IMR-90 (cell line): ENCODE results near the gene RYR2. TPM values are rescaled to one million over a fixed set of nuclear protein-coding genes. Genes with fewer than 3 reads are reported as not detected.

Experiments used
- ATAC-seq: fragments of 200-7000 bp; cut with Tn5 transposase; 2 replicates; pipeline ENCODE4 v1.9.1; 2020; ENCODE audit warnings: low read depth, mild to moderate bottlenecking, moderate library complexity
- BruUV-seq: library from RNA; stranded (reverse); fragments of 400-500 nt; replicated peaks from 2 replicates; lab custom pipeline; 2021; lab: Mats Ljungman, UMichigan
- CTCF ChIA-PET: fragments of 300-600 bp; formaldehyde crosslinking; extraction: SDS; loops from one replicate; lab custom pipeline; 2021; ENCODE audit warnings: antibody characterized with exemption; lab: Yijun Ruan, JAX
- POLR2A ChIA-PET: fragments of 300-600 bp; sonication (Branson Sonifier 250); formaldehyde crosslinking; loops from one replicate; lab custom pipeline; 2022; ENCODE audit warnings: antibody characterized with exemption; ENCODE audit not compliant: unreplicated experiment; lab: Charles Lee
- DNase-seq: peaks from one replicate; pipeline ENCODE4 v3.0.0; 2013
- H2AFZ ChIP-seq: replicated peaks from 2 replicates; pipeline ENCODE3; 2013; ENCODE audit warnings: low read length, mild to moderate bottlenecking; ENCODE audit not compliant: poor library complexity
- H2AK5ac ChIP-seq: 2 replicates; pipeline ENCODE4 v1.6.1; 2013; ENCODE audit warnings: low read depth, low read length, inconsistent platforms
- H2AK9ac ChIP-seq: replicated peaks from 2 replicates; pipeline ENCODE3; 2013; ENCODE audit warnings: mild to moderate bottlenecking, low read depth, low read length, moderate library complexity; ENCODE audit not compliant: poor library complexity
- H2BK120ac ChIP-seq: 2 replicates; pipeline ENCODE4 v1.6.1; 2013; ENCODE audit warnings: low read depth, low read length, inconsistent platforms
- H2BK15ac ChIP-seq: 3 replicates; pipeline ENCODE4 v1.6.1; 2013; ENCODE audit warnings: low read depth, low read length, inconsistent platforms
- H2BK20ac ChIP-seq: 2 replicates; pipeline ENCODE4 v1.6.1; 2013; ENCODE audit warnings: low read depth, mild to moderate bottlenecking, inconsistent platforms, low read length, moderate library complexity
- H2BK5ac ChIP-seq: 2 replicates; pipeline ENCODE4 v1.6.1; 2013; ENCODE audit warnings: mild to moderate bottlenecking, low read depth, low read length, inconsistent platforms; ENCODE audit not compliant: poor library complexity, severe bottlenecking
- H3K14ac ChIP-seq: replicated peaks from 2 replicates; pipeline ENCODE4 v1.6.1; 2013; ENCODE audit warnings: low read depth, low read length, inconsistent platforms
- H3K18ac ChIP-seq: 2 replicates; pipeline ENCODE4 v1.6.1; 2013; ENCODE audit warnings: low read depth, low read length, control low read depth
- H3K23ac ChIP-seq: 2 replicates; pipeline ENCODE4 v1.6.1; 2013; ENCODE audit warnings: low read depth, low read length, inconsistent platforms
- H3K27ac ChIP-seq: 2 replicates; pipeline ENCODE4 v1.5.1; 2013; ENCODE audit warnings: mild to moderate bottlenecking, control low read depth, low read length; ENCODE audit not compliant: insufficient read depth
- H3K27me3 ChIP-seq: 2 replicates; pipeline ENCODE4 v1.6.1; 2013; ENCODE audit warnings: low read length; ENCODE audit not compliant: control insufficient read depth, insufficient read depth
- H3K36me3 ChIP-seq: 2 replicates; pipeline ENCODE4 v1.6.1; 2013; ENCODE audit warnings: low read length, mixed read lengths; ENCODE audit not compliant: control insufficient read depth, insufficient read depth
- H3K4ac ChIP-seq: 2 replicates; pipeline ENCODE4 v1.6.1; 2013; ENCODE audit warnings: low read depth, low read length, inconsistent platforms
- H3K4me1 ChIP-seq: 2 replicates; pipeline ENCODE4 v1.6.1; 2013; ENCODE audit warnings: low read length, mixed read lengths; ENCODE audit not compliant: control insufficient read depth, insufficient read depth
- H3K4me2 ChIP-seq: 2 replicates; pipeline ENCODE4 v1.6.1; 2013; ENCODE audit warnings: low read depth, mild to moderate bottlenecking, control low read depth, low read length, moderate library complexity
- H3K4me3 ChIP-seq: 2 replicates; pipeline ENCODE4 v1.5.1; 2013; ENCODE audit warnings: low read depth, mild to moderate bottlenecking, control low read depth, low read length, moderate library complexity; ENCODE audit not compliant: insufficient read depth
- H3K56ac ChIP-seq: 2 replicates; pipeline ENCODE4 v1.6.1; 2013; ENCODE audit warnings: low read length, inconsistent platforms; ENCODE audit not compliant: insufficient read depth; ENCODE audit errors: extremely low read depth
- H3K79me1 ChIP-seq, 2 experiments: 2 replicates each; pipeline ENCODE4 v1.6.1; 2013; ENCODE audit warnings: low read length in 2 of 2, inconsistent platforms in 1 of 2, low read depth in 1 of 2
- H3K9ac ChIP-seq: 2 replicates; pipeline ENCODE4 v1.6.1; 2013; ENCODE audit warnings: low read depth, low read length, control low read depth
- H3K9me1 ChIP-seq: 2 replicates; pipeline ENCODE4 v1.6.1; 2013; ENCODE audit warnings: low read length, inconsistent platforms; ENCODE audit not compliant: insufficient read depth
- H3K9me3 ChIP-seq: 2 replicates; pipeline ENCODE4 v1.6.1; 2013; ENCODE audit warnings: low read length; ENCODE audit not compliant: control insufficient read depth, insufficient read depth
- H4K20me1 ChIP-seq: 2 replicates; pipeline ENCODE4 v1.6.1; 2013; ENCODE audit warnings: low read length, inconsistent platforms; ENCODE audit not compliant: insufficient read depth
- H4K5ac ChIP-seq: 2 replicates; pipeline ENCODE4 v1.6.1; 2013; ENCODE audit warnings: mild to moderate bottlenecking, low read depth, low read length, control low read depth
- H4K8ac ChIP-seq, 2 experiments: 2 replicates each; pipeline ENCODE4 v1.6.1; 2013; ENCODE audit warnings: low read depth in 2 of 2, low read length in 2 of 2, control low read depth in 1 of 2, inconsistent platforms in 1 of 2
- H4K91ac ChIP-seq: 2 replicates; pipeline ENCODE4 v1.6.1; 2013; ENCODE audit warnings: low read depth, low read length, inconsistent platforms; ENCODE audit not compliant: insufficient read depth
- BHLHE40 ChIP-seq: fragments of 150-350 bp; IDR thresholded peaks from 2 replicates; pipeline ENCODE4 v1.6.1; 2016; ENCODE audit warnings: mild to moderate bottlenecking, low read depth, low read length
- CEBPB ChIP-seq: IDR thresholded peaks from 2 replicates; pipeline ENCODE4 v1.6.1; 2012; ENCODE audit warnings: low read depth, low read length, improper control_type of control experiment
- CHD1 ChIP-seq: IDR thresholded peaks from 2 replicates; pipeline ENCODE4 v1.6.1; 2012; ENCODE audit warnings: low read depth, low read length, improper control_type of control experiment
- CTCF ChIP-seq: conservative IDR thresholded peaks from 2 replicates; pipeline ENCODE4 v1.5.1; 2012; ENCODE audit warnings: mild to moderate bottlenecking, low read depth, low read length, improper control_type of control experiment
- ELK1 ChIP-seq: fragments of 150-350 bp; IDR thresholded peaks from 2 replicates; pipeline ENCODE4 v1.6.1; 2016; ENCODE audit warnings: low read depth, mild to moderate bottlenecking, low read length, moderate library complexity, borderline replicate concordance
- FOS ChIP-seq: fragments of 150-350 bp; IDR thresholded peaks from 2 replicates; pipeline ENCODE4 v1.6.1; 2016; ENCODE audit warnings: low read depth, low read length
- MAFK ChIP-seq: IDR thresholded peaks from 2 replicates; pipeline ENCODE4 v1.6.1; 2012; ENCODE audit warnings: low read depth, low read length, improper control_type of control experiment
- MAZ ChIP-seq: IDR thresholded peaks from 2 replicates; pipeline ENCODE4 v1.6.1; 2012; ENCODE audit warnings: low read depth, mild to moderate bottlenecking, low read length, improper control_type of control experiment, moderate library complexity, borderline replicate concordance
- MXI1 ChIP-seq: IDR thresholded peaks from 2 replicates; pipeline ENCODE4 v1.6.1; 2012; ENCODE audit warnings: low read depth, mild to moderate bottlenecking, low read length, moderate library complexity, borderline replicate concordance
- NFE2L2 ChIP-seq: fragments of 150-350 bp; IDR thresholded peaks from 2 replicates; pipeline ENCODE4 v1.6.1; 2016; ENCODE audit warnings: low read depth, mild to moderate bottlenecking, low read length
- POLR2A ChIP-seq: IDR thresholded peaks from 2 replicates; pipeline ENCODE4 v1.6.1; 2012; ENCODE audit warnings: mild to moderate bottlenecking, low read depth, low read length
- RAD21 ChIP-seq: IDR thresholded peaks from 2 replicates; pipeline ENCODE4 v1.6.1; 2012; ENCODE audit warnings: low read length, improper control_type of control experiment
- RCOR1 ChIP-seq: IDR thresholded peaks from 2 replicates; pipeline ENCODE4 v1.6.1; 2012; ENCODE audit warnings: mild to moderate bottlenecking, low read length, improper control_type of control experiment; ENCODE audit not compliant: insufficient replicate concordance
- RFX5 ChIP-seq: IDR thresholded peaks from 2 replicates; pipeline ENCODE4 v1.8.0; 2012; ENCODE audit warnings: low read depth, mild to moderate bottlenecking, low read length, moderate library complexity
- SMC3 ChIP-seq: fragments of 150-350 bp; IDR thresholded peaks from 2 replicates; pipeline ENCODE4 v1.6.1; 2016; ENCODE audit warnings: low read depth, mild to moderate bottlenecking, antibody characterized with exemption, low read length, moderate library complexity
- USF2 ChIP-seq: fragments of 150-350 bp; IDR thresholded peaks from 2 replicates; pipeline ENCODE4 v1.6.1; 2017; ENCODE audit warnings: mild to moderate bottlenecking, antibody characterized with exemption, low read length, low read depth
- WGBS, 2 experiments: methylation state at CpG; one replicate each; pipeline versions ENCODE4 v1.1.5 to v1.1.7; 2013; ENCODE audit warnings: missing lambda C conversion rate in 2 of 2; ENCODE audit not compliant: insufficient read length in 1 of 2; ENCODE audit errors: extremely low coverage in 2 of 2; 5-methylcytosine and 5-hydroxymethylcytosine counted together
- dilution Hi-C: fragments of 300-500 bp; cut with HindIII; formaldehyde crosslinking; loops from one replicate; pipeline ENCODE4 v1.14.3; 2018; ENCODE audit warnings: low sequenced_read_pairs; ENCODE audit not compliant: unreplicated experiment
- in situ Hi-C: fragments of 300-500 bp; cut with MboI; formaldehyde crosslinking; loops from 3 replicates; pipeline ENCODE4 v1.14.3; 2019; ENCODE audit warnings: low sequenced_read_pairs, inconsistent platforms, mixed read lengths
- intact Hi-C: fragments of 100-400 bp; cut with micrococcal nuclease; formaldehyde crosslinking; loops from 2 replicates; pipeline ENCODE4 v1.10.0; 2022
- polyA plus RNA-seq, 3 experiments: library from polyadenylated mRNA; depleted of rRNA; stranded (reverse); fragments of >200 nt; gene quantifications; 2 replicates each; pipeline ENCODE4 v1.2.3, GENCODE V29; 2012; ENCODE audit warnings: low replicate concordance in 1 of 3
- total RNA-seq: library from RNA; depleted of rRNA; stranded (reverse); fragments of >200 nt; gene quantifications from 2 replicates; pipeline ENCODE4 v1.2.3, GENCODE V29; 2012

RYR2 gene
- total and polyA plus RNA-seq, 2 of the 4 experiments (the other 2 are of a cell fraction) = not detected

- Histone ChIP-seq H4K8ac (no peak overlapping the region), H3K27ac (no peak overlapping the region), H3K9ac (no peak overlapping the region), H3K36me3 (no peaks in the 10 kb centered on the region), H3K4me3 (no peak overlapping the region), H3K23ac (no peak overlapping the region), H3K4me1 (no peaks in the 10 kb centered on the region), H3K56ac (no peak overlapping the region), H3K4me2 (no peak overlapping the region), H3K9me1 (no peaks in the 10 kb centered on the region), H3K9me3 (0 out of 2 replicates have a peak, but pooled peaks cover 2% of the 10 kb centered on the region), H3K18ac (no peak overlapping the region), H2BK5ac (no peak overlapping the region), H3K27me3 (no peaks in the 10 kb centered on the region), H3K4ac (no peak overlapping the region), H3K14ac (no peak overlapping the region), H3K79me1 (no peaks in the 10 kb centered on the region), H2AK5ac (no peak overlapping the region), H4K91ac (no peak overlapping the region), H2BK20ac (no peak overlapping the region), H2BK15ac (no peak overlapping the region), H4K20me1 (no peaks in the 10 kb centered on the region), H2AFZ (no peak overlapping the region), H2BK120ac (no peak overlapping the region), H2AK9ac (no peak overlapping the region), H4K5ac (no peak overlapping the region)
- intact Hi-C loops (no loop called here), in situ Hi-C loops (no loop called here), dilution Hi-C loops (no loop called here)
- ChIA-PET CTCF (no interaction called here), POLR2A (no interaction called here)
- BruUV-seq = no TSS peak
- no peak for ATAC-seq
- DNase-seq = no peak
- no CpG with 5 or more reads among the region's 1 CpG for WGBS, 2 experiments
- TF ChIP-seq FOS = no peak
- no peak for TF ChIP-seq SMC3
- TF ChIP-seq CHD1 = no peak
- no peak for TF ChIP-seq USF2
- TF ChIP-seq BHLHE40 = no peak
- no peak for TF ChIP-seq MAFK
- no peak for TF ChIP-seq MAZ
- TF ChIP-seq ELK1 = no peak
- TF ChIP-seq NFE2L2 = no peak
- no peak for TF ChIP-seq CTCF
- TF ChIP-seq MXI1 = no peak
- no peak for TF ChIP-seq CEBPB
- TF ChIP-seq RFX5 = no peak
- TF ChIP-seq RCOR1 = no peak
- TF ChIP-seq POLR2A = no peak
- no peak for TF ChIP-seq RAD21
These were observed 237.6 kb downstream of the RYR2 start for GRCh38 chr1:237279629-237280028.
